Measurements from ENCODE around the gene C22orf23. TPM values are rescaled to one million over a fixed set of nuclear protein-coding genes. Genes with fewer than 3 reads are reported as not detected.

C22orf23 gene
- total and polyA plus RNA-seq, 9 donors = 0.28 to 2.6 (median 0.77) TPM

DNA sequence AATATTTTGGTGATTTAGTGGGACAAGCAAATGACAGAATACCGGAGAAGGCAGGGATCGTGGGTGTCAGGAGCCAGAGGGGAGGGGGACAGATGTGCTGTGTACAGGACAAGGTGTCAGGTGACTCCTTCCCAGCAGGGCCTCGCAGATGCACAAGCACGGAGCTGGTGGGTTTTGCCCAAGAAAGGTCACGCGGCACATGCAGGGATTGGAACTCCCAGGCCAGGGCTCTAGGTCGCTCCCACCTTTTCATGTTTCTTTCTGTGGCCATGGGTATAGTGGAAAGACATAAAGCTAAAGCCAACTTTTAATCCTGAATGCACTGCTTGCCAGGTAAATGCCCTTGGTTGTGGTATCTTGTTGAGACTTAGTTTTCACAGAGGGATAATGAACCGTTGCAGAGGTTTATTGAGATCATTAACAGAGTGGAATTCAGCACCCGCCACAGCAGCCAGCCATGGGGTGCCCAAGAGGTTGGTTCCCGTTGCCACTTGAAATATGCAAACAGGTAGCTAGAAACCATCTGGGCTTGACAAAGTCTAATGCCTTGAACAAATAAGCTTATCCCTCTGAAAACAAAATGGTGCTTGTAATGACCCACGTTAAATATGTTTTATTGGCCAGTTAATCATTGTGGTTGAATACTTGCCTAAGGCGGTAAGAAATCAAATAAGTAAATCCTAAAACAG, 10.1 kb downstream of the C22orf23 start:
- no peaks in the 10 kb centered on the region for H3K4me1 ChIP-seq (ENCODE audit: insufficient read depth)
- WGBS, 3 donors = 84 to 85% (median 85%) methylated on average over 12 of the region's 12 CpGs
- H3K27ac ChIP-seq = no peak overlapping the region
- H3K36me3 ChIP-seq = no peaks in the 10 kb centered on the region
- DNase-seq = no peak
- TF ChIP-seq, protein P1, sequence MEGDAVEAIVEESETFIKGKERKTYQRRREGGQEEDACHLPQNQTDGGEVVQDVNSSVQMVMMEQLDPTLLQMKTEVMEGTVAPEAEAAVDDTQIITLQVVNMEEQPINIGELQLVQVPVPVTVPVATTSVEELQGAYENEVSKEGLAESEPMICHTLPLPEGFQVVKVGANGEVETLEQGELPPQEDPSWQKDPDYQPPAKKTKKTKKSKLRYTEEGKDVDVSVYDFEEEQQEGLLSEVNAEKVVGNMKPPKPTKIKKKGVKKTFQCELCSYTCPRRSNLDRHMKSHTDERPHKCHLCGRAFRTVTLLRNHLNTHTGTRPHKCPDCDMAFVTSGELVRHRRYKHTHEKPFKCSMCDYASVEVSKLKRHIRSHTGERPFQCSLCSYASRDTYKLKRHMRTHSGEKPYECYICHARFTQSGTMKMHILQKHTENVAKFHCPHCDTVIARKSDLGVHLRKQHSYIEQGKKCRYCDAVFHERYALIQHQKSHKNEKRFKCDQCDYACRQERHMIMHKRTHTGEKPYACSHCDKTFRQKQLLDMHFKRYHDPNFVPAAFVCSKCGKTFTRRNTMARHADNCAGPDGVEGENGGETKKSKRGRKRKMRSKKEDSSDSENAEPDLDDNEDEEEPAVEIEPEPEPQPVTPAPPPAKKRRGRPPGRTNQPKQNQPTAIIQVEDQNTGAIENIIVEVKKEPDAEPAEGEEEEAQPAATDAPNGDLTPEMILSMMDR (IDR thresholded peaks at IDR 0.05) = no peak
- no peak for TF ChIP-seq EP300 (IDR thresholded peaks at IDR 0.05)
- TF ChIP-seq POLR2A (IDR thresholded peaks at IDR 0.05) = no peak
- H3K9me3 ChIP-seq = no peaks in the 10 kb centered on the region
- H3K27me3 ChIP-seq = no peaks in the 10 kb centered on the region
- intact Hi-C loops (cut with DNase I) = no loop called here
- no peak overlapping the region for H3K4me3 ChIP-seq

DNA sequence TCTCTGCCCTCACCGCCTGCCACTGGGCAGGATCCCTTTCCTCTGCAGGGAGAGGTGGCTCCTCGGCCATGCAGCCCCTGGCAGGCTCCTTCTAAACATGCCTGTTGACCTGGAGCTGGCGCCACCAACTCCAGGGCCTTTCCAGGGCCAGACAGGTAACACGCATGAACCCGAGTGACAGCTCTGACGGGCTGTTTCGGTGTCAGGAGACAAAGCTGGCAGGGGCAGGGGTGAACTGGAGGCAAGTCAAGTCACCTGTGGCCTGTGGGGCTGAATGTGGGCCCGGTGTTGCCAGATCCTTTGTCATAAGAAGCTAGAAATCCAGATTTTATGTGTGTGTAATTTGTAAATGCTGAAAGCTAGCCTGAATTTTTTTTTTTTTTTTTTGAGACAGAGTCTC, 11.3 kb downstream of the C22orf23 start:
- TF ChIP-seq POLR2A (IDR thresholded peaks at IDR 0.05) = no peak
- TF ChIP-seq, protein P1 (IDR thresholded peaks at IDR 0.05) = no peak
- no peak for TF ChIP-seq EP300 (IDR thresholded peaks at IDR 0.05)
- no peak overlapping the region for H3K4me3 ChIP-seq
- H3K27me3 ChIP-seq = no peaks in the 10 kb centered on the region
- no peak overlapping the region for H3K27ac ChIP-seq
- no peaks in the 10 kb centered on the region for H3K36me3 ChIP-seq
- no peak for DNase-seq
- 92 to 99% (median 93%) methylated on average over 8 of the region's 8 CpGs for WGBS, 3 donors
- intact Hi-C loops (cut with DNase I) = no loop called here
- H3K4me1 ChIP-seq (ENCODE audit: insufficient read depth) = no peaks in the 10 kb centered on the region
- H3K9me3 ChIP-seq = no peaks in the 10 kb centered on the region

DNA sequence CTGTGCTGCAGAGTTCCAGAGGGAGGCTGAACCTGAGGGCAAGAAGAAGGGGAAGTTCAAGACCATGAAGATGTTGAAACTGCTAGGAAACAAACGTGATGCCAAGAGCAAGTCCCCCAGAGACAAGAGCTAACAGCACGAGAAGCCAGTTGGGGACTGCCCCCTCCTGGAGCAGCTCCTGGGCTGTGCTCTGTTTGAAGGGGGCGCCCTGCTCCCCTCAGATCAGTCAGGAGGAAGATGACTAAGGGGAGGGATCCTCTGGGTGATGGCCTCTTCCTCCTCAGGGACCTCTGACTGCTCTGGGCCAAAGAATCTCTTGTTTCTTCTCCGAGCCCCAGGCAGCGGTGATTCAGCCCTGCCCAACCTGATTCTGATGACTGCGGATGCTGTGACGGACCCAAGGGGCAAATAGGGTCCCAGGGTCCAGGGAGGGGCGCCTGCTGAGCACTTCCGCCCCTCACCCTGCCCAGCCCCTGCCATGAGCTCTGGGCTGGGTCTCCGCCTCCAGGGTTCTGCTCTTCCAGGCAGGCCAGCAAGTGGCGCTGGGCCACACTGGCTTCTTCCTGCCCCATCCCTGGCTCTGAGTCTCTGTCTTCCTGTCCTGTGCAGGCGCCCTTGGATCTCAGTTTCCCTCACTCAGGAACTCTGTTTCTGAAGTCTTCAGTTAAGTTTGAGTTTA, 12.6 kb downstream of the C22orf23 start:
- H3K27me3 ChIP-seq = no peaks in the 10 kb centered on the region
- TF ChIP-seq, protein P1 (IDR thresholded peaks at IDR 0.05) = no peak
- TF ChIP-seq EP300 (IDR thresholded peaks at IDR 0.05) (no peak), POLR2A (IDR thresholded peaks at IDR 0.05) (no peak)
- H3K9me3 ChIP-seq = no peaks in the 10 kb centered on the region
- no peak overlapping the region for H3K4me3 ChIP-seq
- H3K36me3 ChIP-seq = no peaks in the 10 kb centered on the region
- H3K27ac ChIP-seq = no peak overlapping the region
- DNase-seq = no peak
- intact Hi-C loops (cut with DNase I) = no loop called here
- H3K4me1 ChIP-seq (ENCODE audit: insufficient read depth) = no peaks in the 10 kb centered on the region
- WGBS, 3 donors = 83 to 85% (median 84%) methylated on average over 12 of the region's 12 CpGs

DNA sequence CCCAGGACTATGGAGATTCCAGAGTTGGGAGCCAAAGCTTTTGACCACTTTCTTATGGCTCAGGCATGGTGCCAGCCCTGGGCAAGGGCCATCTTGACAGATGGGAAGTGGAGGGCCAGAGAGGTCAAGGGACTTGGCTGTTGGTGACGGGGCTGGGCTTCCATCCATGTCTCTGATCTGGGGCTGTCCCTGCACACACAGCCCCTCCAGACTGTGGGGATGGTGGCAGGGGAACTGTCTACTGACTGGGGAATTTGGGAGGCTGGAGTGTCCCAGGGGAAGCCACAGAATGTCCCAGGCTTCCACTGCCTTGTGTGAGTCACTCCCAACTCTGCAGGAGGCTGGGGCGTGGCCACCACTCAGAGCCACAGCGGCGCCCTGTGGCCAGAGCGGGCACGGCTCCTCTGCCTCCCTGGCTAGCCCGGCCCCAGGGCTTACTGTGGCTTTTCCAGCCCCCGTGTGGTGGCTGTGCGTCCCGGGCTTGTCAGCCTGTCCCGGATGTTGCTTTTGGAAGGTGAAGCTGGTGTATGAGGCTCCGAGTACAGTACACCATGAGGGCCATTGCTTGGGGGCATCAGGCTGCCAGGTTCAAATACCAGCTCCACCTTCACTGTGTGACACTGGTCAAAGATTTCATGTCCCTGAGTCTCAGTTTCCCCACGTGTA, 19.6 kb downstream of the C22orf23 start:
- Histone ChIP-seq H3K9me3 (no peaks in the 10 kb centered on the region), H3K4me1 (ENCODE audit: insufficient read depth) (peaks cover 11% of the 10 kb centered on the region), H3K36me3 (no peaks in the 10 kb centered on the region), H3K27ac (peak overlapping the region; percentile 41 to 62), H3K4me3 (no peak overlapping the region), H3K27me3 (no peaks in the 10 kb centered on the region)
- intact Hi-C loops (cut with DNase I) = loop anchor here in 2 of 4 donors (5.0 to 10.0 kb wide), 3 partner anchors 37 to 119 kb away; no protein-coding TSS in a partner anchor
- 5 to 9% (median 5%) methylated on average over 13 of the region's 13 CpGs for WGBS, 3 donors
- TF ChIP-seq, protein P1 (IDR thresholded peaks at IDR 0.05) = peak; percentile 85 to 94 (median 92)
- no peak for TF ChIP-seq EP300 (IDR thresholded peaks at IDR 0.05)
- no peak for TF ChIP-seq POLR2A (IDR thresholded peaks at IDR 0.05)
- peak; percentile 83 to 92 (median 87) for DNase-seq

Data from ovary (tissue), 9 donors.